Calu3 (cell line): ENCODE data around the gene OGFOD1. TPM values are rescaled to one million over a fixed set of nuclear protein-coding genes. Genes with fewer than 3 reads are reported as not detected.
A peak's percentile ranks its signal among the peaks of the same experiment; 100 is the strongest.

Source experiments
- BruUV-seq: library from RNA; stranded (reverse); fragments of 400-500 nt; replicated peaks from 2 replicates; lab custom pipeline; 2021; lab: Mats Ljungman, UMichigan
- CTCF ChIA-PET: fragments of 300-600 bp; sonication (Branson Sonifier 250); formaldehyde crosslinking; loops from one replicate; lab custom pipeline; 2022; ENCODE audit warnings: antibody characterized with exemption; lab: Charles Lee
- DNase-seq: peaks from one replicate; pipeline ENCODE4 v3.0.0; 2022
- H3K27ac Mint-ChIP-seq: one replicate; pipeline ENCODE4 v1.8.0; 2022; ENCODE audit warnings: mixed read lengths; ENCODE audit not compliant: unreplicated experiment
- H3K27me3 Mint-ChIP-seq: one replicate; pipeline ENCODE4 v1.8.0; 2022; ENCODE audit warnings: mixed read lengths; ENCODE audit not compliant: unreplicated experiment
- H3K36me3 Mint-ChIP-seq: one replicate; pipeline ENCODE4 v1.8.0; 2022; ENCODE audit warnings: mild to moderate bottlenecking, moderate library complexity, mixed read lengths; ENCODE audit not compliant: insufficient read depth, unreplicated experiment
- H3K4me1 Mint-ChIP-seq: one replicate; pipeline ENCODE4 v1.8.0; 2022; ENCODE audit warnings: mild to moderate bottlenecking, low read depth, mixed read lengths; ENCODE audit not compliant: unreplicated experiment
- H3K4me3 Mint-ChIP-seq: one replicate; pipeline ENCODE4 v1.8.0; 2022; ENCODE audit warnings: mild to moderate bottlenecking, low read depth, moderate library complexity, mixed read lengths; ENCODE audit not compliant: unreplicated experiment
- H3K9me3 Mint-ChIP-seq: one replicate; pipeline ENCODE4 v1.8.0; 2022; ENCODE audit warnings: low read depth, mixed read lengths; ENCODE audit not compliant: unreplicated experiment
- CTCF ChIP-seq: fragments of 200-600 bp; IDR thresholded peaks from one replicate; pipeline ENCODE4 v1.8.0; 2022; ENCODE audit warnings: antibody characterized with exemption; ENCODE audit not compliant: unreplicated experiment
- intact Hi-C: fragments of 100-400 bp; cut with micrococcal nuclease; formaldehyde crosslinking; loops from one replicate; pipeline ENCODE4 v1.10.0; 2022; ENCODE audit not compliant: unreplicated experiment
- total RNA-seq: library from RNA; stranded (reverse); gene quantifications from 2 replicates; pipeline ENCODE4 v1.2.3, GENCODE V29; 2022

Gene OGFOD1
- total RNA-seq, 1 experiment from 2014 or later: 60.6 TPM

- Mint-ChIP-seq H3K36me3 (peaks cover 52% of the 10 kb centered on the region), H3K4me1 (peaks cover 7% of the 10 kb centered on the region), H3K27ac (no peak overlapping the region), H3K9me3 (no peaks in the 10 kb centered on the region), H3K4me3 (no peak overlapping the region), H3K27me3 (no peaks in the 10 kb centered on the region)
- no TSS peak for BruUV-seq
- DNase-seq: no peak
- no peak for TF ChIP-seq CTCF
- CTCF ChIA-PET: no interaction called here
- intact Hi-C loops: no loop called here
These were observed 15.0 kb downstream of the OGFOD1 start for GRCh38 chr16:56466344-56466743.

DNA sequence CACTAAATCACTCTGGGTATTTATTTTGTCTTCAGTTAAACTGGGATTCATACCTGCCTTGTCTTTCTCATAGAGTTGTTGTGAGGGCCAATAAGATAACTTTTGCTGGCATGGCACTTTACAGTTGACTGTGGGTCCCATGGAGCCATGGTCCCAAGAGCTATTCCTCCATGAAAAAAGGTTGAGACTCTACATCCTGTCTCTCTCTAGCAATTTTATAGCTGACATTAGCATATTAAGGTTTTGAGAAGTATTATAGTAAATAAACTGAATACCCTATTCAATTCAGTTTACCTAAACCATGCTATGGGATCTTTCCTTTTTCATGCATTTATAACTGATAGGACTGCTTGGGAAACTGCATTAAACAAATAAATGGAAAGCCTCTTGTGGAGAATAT, 17.4 kb downstream of the OGFOD1 start:
- Mint-ChIP-seq H3K9me3 (no peaks in the 10 kb centered on the region), H3K27me3 (no peaks in the 10 kb centered on the region), H3K4me3 (no peak overlapping the region), H3K36me3 (peaks cover 70% of the 10 kb centered on the region), H3K27ac (no peak overlapping the region), H3K4me1 (peaks cover 7% of the 10 kb centered on the region)
- DNase-seq: no peak
- intact Hi-C loops: no loop called here
- BruUV-seq: no TSS peak
- CTCF ChIA-PET: no interaction called here
- no peak for TF ChIP-seq CTCF

DNA sequence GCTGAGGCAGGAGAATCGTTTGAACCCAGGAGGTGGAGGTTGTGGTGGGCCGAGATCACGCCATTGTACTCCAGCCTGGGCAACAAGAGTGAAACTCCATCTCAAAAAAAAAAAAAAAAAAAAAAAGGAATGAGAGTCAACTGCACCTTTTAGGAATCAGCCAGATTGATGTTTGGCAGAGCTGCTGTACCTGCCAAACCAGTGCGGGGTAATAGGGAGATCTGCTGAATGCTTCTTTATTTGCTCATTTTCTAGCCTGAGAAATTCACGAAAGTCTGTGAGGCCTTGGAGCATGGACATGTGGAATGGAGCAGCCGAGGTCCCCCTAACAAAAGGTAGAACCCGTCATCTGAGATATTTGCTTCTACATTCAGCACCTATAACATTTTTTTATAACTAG, 18.4 kb downstream of the OGFOD1 start:
- peaks cover 69% of the 10 kb centered on the region for H3K36me3 Mint-ChIP-seq
- no peak overlapping the region for H3K4me3 Mint-ChIP-seq
- H3K9me3 Mint-ChIP-seq: no peaks in the 10 kb centered on the region
- CTCF ChIA-PET: no interaction called here
- DNase-seq: no peak
- BruUV-seq: no TSS peak
- H3K27ac Mint-ChIP-seq: no peak overlapping the region
- no peaks in the 10 kb centered on the region for H3K27me3 Mint-ChIP-seq
- no peak for TF ChIP-seq CTCF
- intact Hi-C loops: no loop called here
- peaks cover 7% of the 10 kb centered on the region for H3K4me1 Mint-ChIP-seq

GRCh38 chr16:56470232-56470631, 18.9 kb downstream of the OGFOD1 start:
- peaks cover 64% of the 10 kb centered on the region for H3K36me3 Mint-ChIP-seq
- H3K27ac Mint-ChIP-seq: peak overlapping the region; percentile 45
- CTCF ChIA-PET: interaction anchor here (0.8 kb wide), 1 partner anchor 1489 kb away, joined by 3 read pairs; no protein-coding TSS in a partner anchor
- TF ChIP-seq CTCF: no peak
- peaks cover 7% of the 10 kb centered on the region for H3K4me1 Mint-ChIP-seq
- intact Hi-C loops: no loop called here
- no TSS peak for BruUV-seq
- no peak overlapping the region for H3K4me3 Mint-ChIP-seq
- DNase-seq: no peak
- H3K27me3 Mint-ChIP-seq: no peaks in the 10 kb centered on the region
- H3K9me3 Mint-ChIP-seq: no peaks in the 10 kb centered on the region
